A549 treated with Hydrocortisone at 1 μM for 4 hours (cell line): ENCODE measurements around the gene CHAF1A. TPM values are rescaled to one million over a fixed set of nuclear protein-coding genes. Genes with fewer than 3 reads are reported as not detected.

Experiments
- total RNA-seq: library from RNA; stranded (reverse); fragments of 200-300 nt; extraction: Qiagen RNA extraction; gene quantifications from 5 replicates; pipeline ENCODE4 v1.2.3, GENCODE V29; 2022

The CHAF1A gene, protein sequence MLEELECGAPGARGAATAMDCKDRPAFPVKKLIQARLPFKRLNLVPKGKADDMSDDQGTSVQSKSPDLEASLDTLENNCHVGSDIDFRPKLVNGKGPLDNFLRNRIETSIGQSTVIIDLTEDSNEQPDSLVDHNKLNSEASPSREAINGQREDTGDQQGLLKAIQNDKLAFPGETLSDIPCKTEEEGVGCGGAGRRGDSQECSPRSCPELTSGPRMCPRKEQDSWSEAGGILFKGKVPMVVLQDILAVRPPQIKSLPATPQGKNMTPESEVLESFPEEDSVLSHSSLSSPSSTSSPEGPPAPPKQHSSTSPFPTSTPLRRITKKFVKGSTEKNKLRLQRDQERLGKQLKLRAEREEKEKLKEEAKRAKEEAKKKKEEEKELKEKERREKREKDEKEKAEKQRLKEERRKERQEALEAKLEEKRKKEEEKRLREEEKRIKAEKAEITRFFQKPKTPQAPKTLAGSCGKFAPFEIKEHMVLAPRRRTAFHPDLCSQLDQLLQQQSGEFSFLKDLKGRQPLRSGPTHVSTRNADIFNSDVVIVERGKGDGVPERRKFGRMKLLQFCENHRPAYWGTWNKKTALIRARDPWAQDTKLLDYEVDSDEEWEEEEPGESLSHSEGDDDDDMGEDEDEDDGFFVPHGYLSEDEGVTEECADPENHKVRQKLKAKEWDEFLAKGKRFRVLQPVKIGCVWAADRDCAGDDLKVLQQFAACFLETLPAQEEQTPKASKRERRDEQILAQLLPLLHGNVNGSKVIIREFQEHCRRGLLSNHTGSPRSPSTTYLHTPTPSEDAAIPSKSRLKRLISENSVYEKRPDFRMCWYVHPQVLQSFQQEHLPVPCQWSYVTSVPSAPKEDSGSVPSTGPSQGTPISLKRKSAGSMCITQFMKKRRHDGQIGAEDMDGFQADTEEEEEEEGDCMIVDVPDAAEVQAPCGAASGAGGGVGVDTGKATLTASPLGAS
- 19.7 to 23.9 TPM (median 20.6 TPM) in 5 replicates for total RNA-seq

GRCh38 chr19:4402171-4403004, at the start of gene CHAF1A:
Gene CHAF1A (plus strand): TSS chr19:4402640. CDS start chr19:4402763, 123 bp downstream.

DNA sequence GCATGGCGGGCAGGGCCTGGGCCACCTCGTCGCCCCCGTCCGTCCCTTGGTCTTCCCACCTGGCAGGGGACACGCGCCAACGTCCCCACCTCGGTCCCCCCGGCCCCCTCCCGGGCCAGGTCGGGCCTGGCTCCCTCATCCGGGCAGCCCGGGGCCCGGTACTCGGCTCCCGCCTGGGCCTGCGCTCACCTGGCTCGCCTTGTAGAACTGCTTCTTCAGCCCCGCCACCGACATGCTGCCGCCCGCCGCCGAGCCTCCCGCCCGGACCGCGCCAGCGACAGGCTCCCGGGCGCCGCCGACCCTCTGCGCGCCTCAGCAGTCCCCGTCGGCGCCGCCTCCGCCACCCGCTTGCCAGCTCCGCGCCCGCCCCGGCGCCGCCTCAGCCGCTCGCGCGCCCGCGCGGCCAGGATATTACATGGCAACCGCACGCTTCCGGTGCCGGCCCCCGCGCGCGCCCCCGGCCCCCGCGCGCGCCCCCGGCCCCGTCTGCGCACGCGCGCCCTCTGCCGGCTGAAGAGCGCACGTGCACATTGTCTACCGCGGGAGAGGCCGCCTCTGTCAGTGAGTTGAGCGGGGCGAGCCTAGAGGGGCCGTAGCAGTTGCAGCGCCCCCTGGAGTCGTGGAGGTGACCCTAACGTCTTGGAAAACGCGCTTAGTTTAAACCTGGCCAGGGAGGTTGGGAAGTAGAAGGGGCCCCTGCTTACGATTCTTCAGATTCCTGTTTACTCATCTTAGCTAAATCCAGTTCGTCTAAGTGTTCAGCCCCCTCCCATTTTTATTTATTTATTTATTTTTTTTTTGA, 2.1 kb upstream of the CHAF1A start, which contains the start of gene SH3GL1:
Gene SH3GL1, minus strand, starts transcription at position 413 of the 802 bp plus-strand sequence. Its CDS starts 179 bp downstream, at position 234.

DNA sequence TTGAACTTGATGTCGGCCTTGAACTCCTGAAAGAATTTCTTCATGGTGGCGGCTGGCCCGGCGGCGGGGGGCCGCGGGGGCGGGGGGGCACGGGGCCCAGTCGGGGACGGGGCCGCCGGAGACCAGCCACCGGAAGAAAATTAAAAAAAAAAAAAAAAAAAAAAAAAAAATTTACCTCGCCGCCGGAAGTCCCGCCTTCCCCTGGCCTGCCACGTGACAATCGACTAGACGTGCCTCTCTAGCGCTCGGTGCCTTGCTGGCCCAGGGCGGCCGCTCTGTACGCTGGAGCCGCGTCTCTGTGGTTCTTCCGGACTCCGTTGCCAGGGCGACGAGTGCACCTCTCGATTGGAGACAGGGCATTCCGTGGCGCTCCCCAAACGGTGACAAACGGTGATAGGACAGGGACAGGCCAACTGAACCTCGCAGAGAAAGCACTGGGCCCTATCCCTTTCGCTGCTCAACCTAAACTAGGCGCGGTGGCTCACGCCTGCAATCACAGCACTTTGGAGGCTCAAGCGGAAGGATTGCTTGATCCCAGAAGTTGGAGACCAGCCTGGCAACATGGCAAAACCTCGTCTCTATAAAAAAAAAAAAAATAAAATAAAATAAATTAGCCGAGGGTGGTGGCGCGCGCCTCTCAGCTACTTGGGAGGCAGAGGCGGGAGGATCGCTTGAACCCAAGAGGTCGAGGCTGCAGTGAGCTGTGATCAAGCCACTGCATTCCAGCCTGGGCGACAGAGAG, 55.4 kb downstream of the CHAF1A start, which contains the start of gene UBXN6:
Gene UBXN6, minus strand, starts transcription at position 141 of the 742 bp plus-strand sequence. Its CDS starts 97 bp downstream, at position 44.

DNA sequence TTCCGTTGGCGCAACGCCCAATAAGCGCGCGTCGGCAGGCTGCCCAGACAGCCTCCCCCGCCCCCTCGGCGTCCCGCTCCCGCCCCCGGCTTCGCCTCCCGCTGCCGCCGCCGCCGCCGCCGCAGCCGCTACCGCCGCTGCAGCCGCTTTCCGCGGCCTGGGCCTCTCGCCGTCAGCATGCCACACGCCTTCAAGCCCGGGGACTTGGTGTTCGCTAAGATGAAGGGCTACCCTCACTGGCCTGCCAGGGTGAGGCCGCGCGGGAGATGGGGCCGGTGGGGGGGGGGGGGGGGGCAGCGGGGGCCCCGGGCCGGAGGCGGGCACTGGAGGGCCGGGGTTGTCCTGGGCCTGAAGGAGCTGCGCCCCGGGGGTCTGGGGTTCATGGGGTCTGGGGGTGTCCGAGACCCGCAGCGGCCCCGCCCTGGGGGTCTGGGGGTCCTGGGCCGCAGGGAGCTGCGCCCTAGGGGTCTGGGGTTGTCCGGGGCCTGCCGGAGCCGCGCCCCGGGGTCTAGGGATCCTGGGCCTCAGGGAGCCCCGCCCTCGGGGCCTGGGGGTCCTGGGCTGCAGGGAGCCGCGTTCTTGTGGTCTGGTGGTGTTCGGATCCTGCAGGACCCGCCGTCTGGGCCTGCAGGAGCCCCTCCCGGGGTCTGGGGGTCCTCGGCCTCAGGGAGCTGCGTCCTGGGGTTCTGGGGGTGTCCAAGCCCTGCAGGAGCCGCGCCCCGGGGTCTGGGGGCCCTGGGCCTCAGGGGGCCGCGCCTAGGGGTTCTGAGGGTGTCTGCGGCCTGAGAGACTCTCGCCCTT, 69.9 kb downstream of the CHAF1A start, which contains the start of gene HDGFL2:
Gene HDGFL2, plus strand, starts transcription at position 124 of the 801 bp plus-strand sequence. Its CDS starts 54 bp downstream, at position 178.

Other genes with a start within 250 kb of the CHAF1A start
- gene CREB3L3, start 249.0 kb upstream of the CHAF1A start, total RNA-seq = 0.03 to 0.13 TPM (median 0.08 TPM) in 5 replicates
- gene SIRT6, start 220.1 kb upstream of the CHAF1A start, total RNA-seq = 27.9 to 37.4 TPM (median 33.5 TPM) in 5 replicates
- gene ANKRD24, start 220.0 kb upstream of the CHAF1A start, total RNA-seq = 0.14 to 0.24 TPM (median 0.22 TPM) in 5 replicates
- gene EBI3, start 173.1 kb upstream of the CHAF1A start, total RNA-seq = 2.5 to 3.9 TPM (median 3.4 TPM) in 5 replicates
- gene YJU2, start 155.6 kb upstream of the CHAF1A start, total RNA-seq = 17.9 to 21.7 TPM (median 19.3 TPM) in 5 replicates
- gene SHD, start 123.4 kb upstream of the CHAF1A start, total RNA-seq = 0.07 TPM in 1 of 5 replicates, not detected in the others
- gene TMIGD2, start 100.3 kb upstream of the CHAF1A start, total RNA-seq = not detected in 5 replicates
- gene FSD1, start 98.0 kb upstream of the CHAF1A start, total RNA-seq = 7.6 to 8.8 TPM (median 7.8 TPM) in 5 replicates
- gene STAP2, start 63.8 kb upstream of the CHAF1A start, total RNA-seq = 0.22 TPM in 1 of 5 replicates, not detected in the others
- gene MPND, start 59.1 kb upstream of the CHAF1A start, total RNA-seq = 8.6 to 12.4 TPM (median 10.9 TPM) in 5 replicates
- gene SH3GL1, start 2.1 kb upstream of the CHAF1A start, total RNA-seq = 50.2 to 59.5 TPM (median 56.2 TPM) in 5 replicates
- 44.1 to 58.8 TPM (median 57.7 TPM) in 5 replicates for gene UBXN6, start 55.2 kb downstream of the CHAF1A start, total RNA-seq
- gene HDGFL2, start 69.7 kb downstream of the CHAF1A start, total RNA-seq = 24.4 to 28.0 TPM (median 25.7 TPM) in 5 replicates
- gene PLIN4, start 115.8 kb downstream of the CHAF1A start, total RNA-seq = 0.10 to 0.16 TPM (median 0.12 TPM) in 5 replicates
- 0.06 to 0.20 TPM (median 0.12 TPM) in 5 replicates for gene PLIN5, start 132.6 kb downstream of the CHAF1A start, total RNA-seq
- 0.06 to 0.24 TPM (median 0.08 TPM) in 5 replicates for gene LRG1, start 137.4 kb downstream of the CHAF1A start, total RNA-seq
- gene SEMA6B, start 157.0 kb downstream of the CHAF1A start, total RNA-seq = 5.1 to 5.9 TPM (median 5.8 TPM) in 5 replicates
- 2.9 to 4.0 TPM (median 3.9 TPM) in 5 replicates for gene TNFAIP8L1, start 236.9 kb downstream of the CHAF1A start, total RNA-seq